ENCODE measurements around the gene GAPVD1. TPM values are rescaled to one million over a fixed set of nuclear protein-coding genes. Genes with fewer than 3 reads are reported as not detected.

GAPVD1 gene
- total and polyA plus RNA-seq, 4 donors, result 10.6 to 138 (median 35.2) TPM

DNA sequence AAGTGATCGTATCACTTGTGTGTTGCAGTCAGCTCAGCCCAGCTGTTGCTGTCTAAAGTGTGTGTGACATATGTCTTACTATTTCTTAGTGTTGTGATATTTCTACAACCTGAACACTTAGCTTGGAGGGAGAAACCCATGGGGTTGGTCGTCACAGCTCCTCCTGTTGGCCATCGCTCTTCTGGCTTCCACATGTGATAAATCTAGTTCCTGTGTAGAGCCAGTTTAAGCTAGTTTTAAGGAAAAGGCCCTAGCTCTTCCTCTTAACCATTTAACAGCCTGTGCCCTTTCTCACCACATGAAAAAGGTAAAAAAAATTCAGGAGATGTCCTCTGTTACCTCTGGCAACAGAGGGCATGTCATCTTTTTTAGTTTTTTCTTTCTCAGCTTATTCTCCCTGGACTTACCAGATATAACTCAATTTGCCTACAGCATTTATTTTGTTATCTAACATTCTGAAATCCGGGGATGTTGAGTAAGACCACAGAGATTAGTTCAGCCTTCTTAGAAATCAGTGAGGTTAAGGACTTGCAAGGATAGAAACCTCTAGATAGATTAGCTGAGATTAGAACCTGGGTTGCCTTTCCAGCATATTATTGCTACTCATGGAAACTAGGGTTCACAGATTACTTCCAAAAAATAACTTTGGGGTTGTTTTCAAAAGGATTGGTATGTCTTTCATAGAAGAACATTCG, 100.4 kb downstream of the GAPVD1 start:
- peak; percentile 15 to 25 (median 22) for DNase-seq
- TF ChIP-seq CTCF (IDR thresholded peaks at IDR 0.05; ENCODE audit: control extremely low read depth, extremely low read depth), result no peak
- no peak overlapping the region for H3K4me3 ChIP-seq
- no peaks in the 10 kb centered on the region for H3K27me3 ChIP-seq (ENCODE audit: control insufficient read depth in 3 of 3, insufficient read depth in 3 of 3, low read length in 2 of 3)
- H3K9me3 ChIP-seq (ENCODE audit: control insufficient read depth in 4 of 4, insufficient read depth in 3 of 4, low read length in 3 of 4), result no peaks in the 10 kb centered on the region
- H3K4me1 ChIP-seq (ENCODE audit: control insufficient read depth in 5 of 5, insufficient read depth in 5 of 5, low read length in 5 of 5), result peaks cover 0 to 2% (median 0%) of the 10 kb centered on the region in 5 donors
- peaks cover 18 to 37% (median 32%) of the 10 kb centered on the region in 4 donors for H3K36me3 ChIP-seq (ENCODE audit: control insufficient read depth in 4 of 4, insufficient read depth in 4 of 4, low read length in 4 of 4)
- 60 to 66% methylated on average over 5 of the region's 5 CpGs for WGBS, 2 donors
- no peak for ATAC-seq (ENCODE audit: insufficient read depth, low FRiP score)
- no peak overlapping the region for H3K9ac ChIP-seq (ENCODE audit: insufficient read depth in 1 of 2, low read length in 2 of 2)
- no peak overlapping the region for H3K27ac ChIP-seq (ENCODE audit: low read depth in 1 of 2, low read length in 1 of 2)

DNA sequence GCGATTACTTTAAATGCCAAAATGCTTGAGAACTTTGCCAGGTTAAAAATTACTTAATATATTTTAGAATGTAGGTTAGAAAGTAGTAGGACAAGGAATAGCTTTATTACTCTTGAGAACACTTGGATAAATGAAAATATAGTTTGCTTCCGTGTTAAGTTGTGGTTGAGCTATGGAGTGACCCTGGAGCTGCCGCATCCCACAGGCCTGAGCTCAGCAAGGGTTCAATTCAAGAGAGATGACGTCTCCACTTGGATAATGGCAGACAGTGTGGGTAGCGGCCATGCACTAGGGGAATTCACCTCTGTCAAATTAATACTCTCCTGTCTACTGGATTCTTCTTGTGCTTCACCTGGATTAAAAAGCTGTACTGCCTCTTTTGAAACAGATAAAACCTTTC, 105.0 kb downstream of the GAPVD1 start:
- WGBS, 2 donors, result 75 to 89% methylated on average over 5 of the region's 5 CpGs
- Histone ChIP-seq H3K4me3 (no peak overlapping the region), H3K27me3 (ENCODE audit: control insufficient read depth in 3 of 3, insufficient read depth in 3 of 3, low read length in 2 of 3) (no peaks in the 10 kb centered on the region), H3K36me3 (ENCODE audit: control insufficient read depth in 4 of 4, insufficient read depth in 4 of 4, low read length in 4 of 4) (peaks cover 6 to 25% (median 17%) of the 10 kb centered on the region in 4 donors), H3K4me1 (ENCODE audit: control insufficient read depth in 5 of 5, insufficient read depth in 5 of 5, low read length in 5 of 5) (no peaks in the 10 kb centered on the region), H3K9me3 (ENCODE audit: control insufficient read depth in 4 of 4, insufficient read depth in 3 of 4, low read length in 3 of 4) (no peaks in the 10 kb centered on the region), H3K9ac (ENCODE audit: insufficient read depth in 1 of 2, low read length in 2 of 2) (no peak overlapping the region), H3K27ac (ENCODE audit: low read depth in 1 of 2, low read length in 1 of 2) (peak overlapping the region in 1 of 2 donors; percentile 53)
- no peak for TF ChIP-seq CTCF (IDR thresholded peaks at IDR 0.05; ENCODE audit: control extremely low read depth, extremely low read depth)
- ATAC-seq (ENCODE audit: insufficient read depth, low FRiP score), result peak; percentile 53
- DNase-seq, result no peak

DNA sequence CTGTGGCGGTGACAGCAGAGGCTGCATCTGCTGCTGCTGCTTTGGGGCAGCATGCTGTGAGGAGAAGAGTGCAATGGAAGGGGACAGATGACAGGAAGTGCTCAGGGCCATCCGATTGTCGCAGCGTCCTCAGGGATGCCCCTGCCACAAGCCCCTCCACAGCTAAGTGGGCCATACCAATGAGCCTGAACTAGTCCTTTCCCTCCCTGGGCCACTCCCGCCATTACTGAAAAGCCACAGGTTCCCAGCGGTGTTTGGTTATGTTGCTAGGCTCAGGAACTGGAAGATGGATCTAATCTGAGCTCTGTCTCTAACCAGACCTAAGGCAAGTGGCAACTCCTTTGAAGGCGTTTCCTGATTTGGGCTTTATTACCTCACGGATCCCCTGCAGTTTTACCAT, 109.2 kb downstream of the GAPVD1 start:
- no peak for TF ChIP-seq CTCF (IDR thresholded peaks at IDR 0.05; ENCODE audit: control extremely low read depth, extremely low read depth)
- Histone ChIP-seq H3K4me1 (ENCODE audit: control insufficient read depth in 5 of 5, insufficient read depth in 5 of 5, low read length in 5 of 5) (peaks cover 0 to 3% (median 0%) of the 10 kb centered on the region in 5 donors), H3K4me3 (no peak overlapping the region), H3K9ac (ENCODE audit: insufficient read depth in 1 of 2, low read length in 2 of 2) (no peak overlapping the region), H3K27me3 (ENCODE audit: control insufficient read depth in 3 of 3, insufficient read depth in 3 of 3, low read length in 2 of 3) (peaks cover 0 to 2% (median 0%) of the 10 kb centered on the region in 3 donors), H3K27ac (ENCODE audit: low read depth in 1 of 2, low read length in 1 of 2) (no peak overlapping the region), H3K36me3 (ENCODE audit: control insufficient read depth in 4 of 4, insufficient read depth in 4 of 4, low read length in 4 of 4) (peaks cover 0 to 7% (median 3%) of the 10 kb centered on the region in 4 donors), H3K9me3 (ENCODE audit: control insufficient read depth in 4 of 4, insufficient read depth in 3 of 4, low read length in 3 of 4) (no peaks in the 10 kb centered on the region)
- no peak for DNase-seq
- no peak for ATAC-seq (ENCODE audit: insufficient read depth, low FRiP score)
- 81 to 85% methylated on average over 8 of the region's 8 CpGs for WGBS, 2 donors
